22Rv1 (cell line): ENCODE data around the gene LBHD2.

ENCODE experiments used
- H3K27ac ChIP-seq: fragments of 450-650 bp; 2 replicates; pipeline ENCODE4 v1.5.1; 2017
- ZFX ChIP-seq: fragments of 450-650 bp; IDR thresholded peaks from 2 replicates; pipeline ENCODE4 v1.6.1; 2017; ENCODE audit warnings: antibody characterized with exemption, borderline replicate concordance
- TF ChIP-seq, protein P1 (sequence below): fragments of 450-650 bp; IDR thresholded peaks from 2 replicates; pipeline ENCODE4 v1.5.1; 2017; ENCODE audit warnings: mild to moderate bottlenecking

LBHD2 gene

DNA sequence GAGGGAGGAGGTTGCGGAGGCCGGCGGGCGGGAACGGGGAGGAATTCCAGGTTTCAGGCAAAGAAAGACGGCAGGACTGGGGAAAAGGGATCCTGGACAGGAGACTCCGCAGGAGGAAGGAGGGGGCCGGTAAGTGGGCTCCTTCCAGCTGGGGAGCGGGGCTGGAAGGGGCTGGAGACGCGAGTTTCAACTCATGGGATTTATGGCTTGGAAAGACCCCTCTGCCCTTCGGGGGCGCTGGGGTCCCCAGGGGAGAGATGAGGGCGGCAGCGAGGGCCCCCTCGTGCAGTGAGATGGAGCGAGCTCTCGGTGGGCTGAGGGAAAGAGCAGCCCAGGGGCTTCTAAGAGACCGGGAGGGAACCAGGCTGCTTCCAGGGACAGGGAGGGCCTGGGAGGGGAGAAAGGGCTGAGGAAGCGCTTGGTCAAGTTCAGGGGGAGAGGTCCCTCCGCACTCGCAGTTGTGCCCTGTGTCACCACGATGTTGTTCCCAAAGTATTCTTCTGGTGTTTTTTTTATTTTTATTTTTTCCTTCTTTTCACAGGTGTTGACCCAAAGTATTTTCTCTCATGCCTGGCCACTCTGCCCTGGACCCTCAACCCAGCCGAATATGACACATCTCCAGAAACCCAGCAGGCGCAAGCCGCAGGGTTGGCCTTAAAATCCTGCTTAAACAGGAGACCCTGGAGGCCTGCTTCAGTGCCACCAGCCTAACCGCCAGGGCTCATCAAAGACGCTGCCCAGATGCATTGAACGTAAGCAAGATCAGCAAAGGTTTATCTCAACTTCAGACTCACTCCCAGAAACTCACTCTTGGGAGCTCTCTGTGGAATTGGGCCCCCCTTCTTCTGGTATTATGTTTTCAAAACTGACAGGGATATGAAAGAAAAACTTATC is 55.4 kb downstream of the LBHD2 start:
- no peak overlapping the region for H3K27ac ChIP-seq
- no peak for TF ChIP-seq ZFX
- TF ChIP-seq, protein P1, sequence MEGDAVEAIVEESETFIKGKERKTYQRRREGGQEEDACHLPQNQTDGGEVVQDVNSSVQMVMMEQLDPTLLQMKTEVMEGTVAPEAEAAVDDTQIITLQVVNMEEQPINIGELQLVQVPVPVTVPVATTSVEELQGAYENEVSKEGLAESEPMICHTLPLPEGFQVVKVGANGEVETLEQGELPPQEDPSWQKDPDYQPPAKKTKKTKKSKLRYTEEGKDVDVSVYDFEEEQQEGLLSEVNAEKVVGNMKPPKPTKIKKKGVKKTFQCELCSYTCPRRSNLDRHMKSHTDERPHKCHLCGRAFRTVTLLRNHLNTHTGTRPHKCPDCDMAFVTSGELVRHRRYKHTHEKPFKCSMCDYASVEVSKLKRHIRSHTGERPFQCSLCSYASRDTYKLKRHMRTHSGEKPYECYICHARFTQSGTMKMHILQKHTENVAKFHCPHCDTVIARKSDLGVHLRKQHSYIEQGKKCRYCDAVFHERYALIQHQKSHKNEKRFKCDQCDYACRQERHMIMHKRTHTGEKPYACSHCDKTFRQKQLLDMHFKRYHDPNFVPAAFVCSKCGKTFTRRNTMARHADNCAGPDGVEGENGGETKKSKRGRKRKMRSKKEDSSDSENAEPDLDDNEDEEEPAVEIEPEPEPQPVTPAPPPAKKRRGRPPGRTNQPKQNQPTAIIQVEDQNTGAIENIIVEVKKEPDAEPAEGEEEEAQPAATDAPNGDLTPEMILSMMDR: no peak
